ENCODE measurements around the gene ADAM12.
"Not testable (repeated sequence)": the region's sequence is repeated elsewhere in the genome, so short reads cannot be mapped to it uniquely, and the experiment has no call there.

The ADAM12 gene

GRCh38 chr10:126391192-126391885, 3.1 kb upstream of the ADAM12 start:
- no peak for TF ChIP-seq CTCF (IDR thresholded peaks at IDR 0.05; ENCODE audit: extremely low read depth, insufficient read depth, missing control alignments)
- in situ Hi-C loops (cut with MboI; ENCODE audit: low pct_unique_long_range_greater_than_20kb, low sequenced_read_pairs, unreplicated experiment), result no loop called here
- DNase-seq (ENCODE audit: low spot score), result no peak

- in situ Hi-C loops (cut with MboI; ENCODE audit: low pct_unique_long_range_greater_than_20kb, low sequenced_read_pairs, unreplicated experiment), result no loop called here
- no peak for TF ChIP-seq CTCF (IDR thresholded peaks at IDR 0.05; ENCODE audit: extremely low read depth, insufficient read depth, missing control alignments)
- DNase-seq (ENCODE audit: low spot score), result no peak
Observed at GRCh38 chr10:126390324-126390723, 2.0 kb upstream of the ADAM12 start.

- DNase-seq (ENCODE audit: low spot score), result peak; percentile 27
- TF ChIP-seq CTCF (IDR thresholded peaks at IDR 0.05; ENCODE audit: extremely low read depth, insufficient read depth, missing control alignments), result peak; percentile 29
- in situ Hi-C loops (cut with MboI; ENCODE audit: low pct_unique_long_range_greater_than_20kb, low sequenced_read_pairs, unreplicated experiment), result no loop called here
Observed at GRCh38 chr10:126387041-126387921, 996 bp downstream of the ADAM12 start.

- in situ Hi-C loops (cut with MboI; ENCODE audit: low pct_unique_long_range_greater_than_20kb, low sequenced_read_pairs, unreplicated experiment), result no loop called here
- no peak for TF ChIP-seq CTCF (IDR thresholded peaks at IDR 0.05; ENCODE audit: extremely low read depth, insufficient read depth, missing control alignments)
- no peak for DNase-seq (ENCODE audit: low spot score)
Observed at GRCh38 chr10:126384269-126384873, 3.9 kb downstream of the ADAM12 start.

GRCh38 chr10:126380352-126381076, 7.8 kb downstream of the ADAM12 start:
- DNase-seq (ENCODE audit: low spot score), result no peak
- TF ChIP-seq CTCF (IDR thresholded peaks at IDR 0.05; ENCODE audit: extremely low read depth, insufficient read depth, missing control alignments), result no peak
- in situ Hi-C loops (cut with MboI; ENCODE audit: low pct_unique_long_range_greater_than_20kb, low sequenced_read_pairs, unreplicated experiment), result no loop called here

GRCh38 chr10:126379166-126379565, 9.1 kb downstream of the ADAM12 start:
- in situ Hi-C loops (cut with MboI; ENCODE audit: low pct_unique_long_range_greater_than_20kb, low sequenced_read_pairs, unreplicated experiment); DNase-seq (ENCODE audit: low spot score): not testable (repeated sequence)

Data from GM13977 (cell line).